ENCODE data around the gene MED15.
"Not testable (repeated sequence)": the region's sequence is repeated elsewhere in the genome, so short reads cannot be mapped to it uniquely, and the experiment has no call there.

The MED15 gene

GRCh38 chr22:20483143-20483506, 24.3 kb upstream of the MED15 start:
- DNase-seq (ENCODE audit: low read depth in 2 of 2): not testable (repeated sequence)

GRCh38 chr22:20483771-20484170, 23.6 kb upstream of the MED15 start:
- DNase-seq (ENCODE audit: low read depth in 2 of 2): no peak

GRCh38 chr22:20484948-20485683, 22.3 kb upstream of the MED15 start:
- no peak for DNase-seq (ENCODE audit: low read depth in 2 of 2)

- no peak for DNase-seq (ENCODE audit: low read depth in 2 of 2)
Observed at GRCh38 chr22:20486229-20486628, 21.2 kb upstream of the MED15 start.

GRCh38 chr22:20487715-20488114, 19.7 kb upstream of the MED15 start:
- DNase-seq (ENCODE audit: low read depth in 2 of 2): no peak

- no peak for DNase-seq (ENCODE audit: low read depth in 2 of 2)
Observed at GRCh38 chr22:20488946-20489345, 18.5 kb upstream of the MED15 start.

GRCh38 chr22:20490183-20490940, 17.0 kb upstream of the MED15 start:
- DNase-seq (ENCODE audit: low read depth in 2 of 2): no peak

GRCh38 chr22:20490941-20491307, 16.5 kb upstream of the MED15 start:
- no peak for DNase-seq (ENCODE audit: low read depth in 2 of 2)

GRCh38 chr22:20491346-20491745, 16.1 kb upstream of the MED15 start:
- no peak for DNase-seq (ENCODE audit: low read depth in 2 of 2)

- DNase-seq (ENCODE audit: low read depth in 2 of 2): no peak
Observed at GRCh38 chr22:20494978-20495860, 12.2 kb upstream of the MED15 start, which contains the start of gene KLHL22. TSS of gene KLHL22 (minus strand) at chr22:20495795. CDS start at chr22:20489211, 6,584 bp downstream.

GRCh38 chr22:20495861-20496681, 11.3 kb upstream of the MED15 start:
- peak; percentile 86 to 87 for DNase-seq (ENCODE audit: low read depth in 2 of 2)

GRCh38 chr22:20497426-20497825, 10.0 kb upstream of the MED15 start:
- DNase-seq (ENCODE audit: low read depth in 2 of 2): no peak

GRCh38 chr22:20498913-20499312, 8.5 kb upstream of the MED15 start:
- no peak for DNase-seq (ENCODE audit: low read depth in 2 of 2)

GRCh38 chr22:20499769-20500168, 7.6 kb upstream of the MED15 start:
- no peak for DNase-seq (ENCODE audit: low read depth in 2 of 2)

GRCh38 chr22:20503816-20504215, 3.6 kb upstream of the MED15 start:
- DNase-seq (ENCODE audit: low read depth in 2 of 2): no peak

- DNase-seq (ENCODE audit: low read depth in 2 of 2): not testable (repeated sequence)
Observed at GRCh38 chr22:20504293-20504922, 3.0 kb upstream of the MED15 start.

GRCh38 chr22:20506543-20507252, 712 bp upstream of the MED15 start:
- no peak for DNase-seq (ENCODE audit: low read depth in 2 of 2)

- not testable (repeated sequence) for DNase-seq (ENCODE audit: low read depth in 2 of 2)
Observed at GRCh38 chr22:20508067-20508755, 801 bp downstream of the MED15 start.

GRCh38 chr22:20508815-20509271, 1.4 kb downstream of the MED15 start:
- DNase-seq (ENCODE audit: low read depth in 2 of 2): no peak

Data from activated CD4-positive, alpha-beta T cell treated with anti-CD3 and anti-CD28 coated beads for 24 hours (primary cell).